ENCODE measurements around the gene CLMN.
A peak's percentile ranks its signal among the peaks of the same experiment; 100 is the strongest.

The CLMN gene

GRCh38 chr14:95321693-95322455 lies 2.2 kb upstream of the CLMN start:
- Histone ChIP-seq H3K27me3 (ENCODE audit: control insufficient read depth in 1 of 2, insufficient read depth in 2 of 2, low read length in 2 of 2) (no peaks in the 10 kb centered on the region), H3K9ac (ENCODE audit: low read depth in 1 of 2, low read length in 2 of 2) (no peak overlapping the region), H3K27ac (ENCODE audit: low read depth, low read length) (no peak overlapping the region)

GRCh38 chr14:95320955-95321600 lies 1.4 kb upstream of the CLMN start:
- no peaks in the 10 kb centered on the region for H3K27me3 ChIP-seq (ENCODE audit: control insufficient read depth in 1 of 2, insufficient read depth in 2 of 2, low read length in 2 of 2)
- H3K9me3 ChIP-seq (ENCODE audit: control insufficient read depth in 1 of 2, low read length in 2 of 2), result no peaks in the 10 kb centered on the region
- H3K27ac ChIP-seq (ENCODE audit: low read depth, low read length), result no peak overlapping the region
- H3K9ac ChIP-seq (ENCODE audit: low read depth in 1 of 2, low read length in 2 of 2), result no peak overlapping the region
- H3K36me3 ChIP-seq (ENCODE audit: control insufficient read depth in 1 of 2, insufficient read depth in 2 of 2, low read length in 2 of 2), result no peaks in the 10 kb centered on the region
- no peak overlapping the region for H3K4me3 ChIP-seq (ENCODE audit: low read depth in 1 of 2, low read length in 2 of 2)
- H3K4me1 ChIP-seq (ENCODE audit: control insufficient read depth in 1 of 2, insufficient read depth in 2 of 2, low read length in 2 of 2), result peaks cover 0 to 17% of the 10 kb centered on the region in 2 donors

More at GRCh38 chr14:95321693-95322455, 2.2 kb upstream of the CLMN start:
- no peaks in the 10 kb centered on the region for H3K36me3 ChIP-seq (ENCODE audit: control insufficient read depth in 1 of 2, insufficient read depth in 2 of 2, low read length in 2 of 2)
- peaks cover 4 to 17% of the 10 kb centered on the region in 2 donors for H3K4me1 ChIP-seq (ENCODE audit: control insufficient read depth in 1 of 2, insufficient read depth in 2 of 2, low read length in 2 of 2)
- no peak overlapping the region for H3K4me3 ChIP-seq (ENCODE audit: low read depth in 1 of 2, low read length in 2 of 2)
- no peaks in the 10 kb centered on the region for H3K9me3 ChIP-seq (ENCODE audit: control insufficient read depth in 1 of 2, low read length in 2 of 2)

- H3K9me3 ChIP-seq (ENCODE audit: control insufficient read depth in 1 of 2, low read length in 2 of 2), result no peaks in the 10 kb centered on the region
- H3K9ac ChIP-seq (ENCODE audit: low read depth in 1 of 2, low read length in 2 of 2), result peak overlapping the region; percentile 27 to 44
- H3K27ac ChIP-seq (ENCODE audit: low read depth, low read length), result no peak overlapping the region
- H3K27me3 ChIP-seq (ENCODE audit: control insufficient read depth in 1 of 2, insufficient read depth in 2 of 2, low read length in 2 of 2), result no peaks in the 10 kb centered on the region
- H3K4me3 ChIP-seq (ENCODE audit: low read depth in 1 of 2, low read length in 2 of 2), result peak overlapping the region; percentile 46 to 49
- no peaks in the 10 kb centered on the region for H3K36me3 ChIP-seq (ENCODE audit: control insufficient read depth in 1 of 2, insufficient read depth in 2 of 2, low read length in 2 of 2)
- H3K4me1 ChIP-seq (ENCODE audit: control insufficient read depth in 1 of 2, insufficient read depth in 2 of 2, low read length in 2 of 2), result peaks cover 0 to 25% of the 10 kb centered on the region in 2 donors
These were observed 579 bp upstream of the CLMN start for GRCh38 chr14:95320078-95320895.

- peak overlapping the region; percentile 63 to 69 for H3K9ac ChIP-seq (ENCODE audit: low read depth in 1 of 2, low read length in 2 of 2)
- peak overlapping the region; percentile 77 for H3K4me3 ChIP-seq (ENCODE audit: low read depth in 1 of 2, low read length in 2 of 2)
- no peaks in the 10 kb centered on the region for H3K27me3 ChIP-seq (ENCODE audit: control insufficient read depth in 1 of 2, insufficient read depth in 2 of 2, low read length in 2 of 2)
- peak overlapping the region; percentile 67 for H3K27ac ChIP-seq (ENCODE audit: low read depth, low read length)
- H3K9me3 ChIP-seq (ENCODE audit: control insufficient read depth in 1 of 2, low read length in 2 of 2), result no peaks in the 10 kb centered on the region
- H3K4me1 ChIP-seq (ENCODE audit: control insufficient read depth in 1 of 2, insufficient read depth in 2 of 2, low read length in 2 of 2), result peaks cover 9 to 40% of the 10 kb centered on the region in 2 donors
- no peaks in the 10 kb centered on the region for H3K36me3 ChIP-seq (ENCODE audit: control insufficient read depth in 1 of 2, insufficient read depth in 2 of 2, low read length in 2 of 2)
These were observed 1.1 kb downstream of the CLMN start for GRCh38 chr14:95318399-95319311.

GRCh38 chr14:95317817-95318343 lies 1.8 kb downstream of the CLMN start:
- no peak overlapping the region for H3K27ac ChIP-seq (ENCODE audit: low read depth, low read length)
- peak overlapping the region; percentile 77 for H3K4me3 ChIP-seq (ENCODE audit: low read depth in 1 of 2, low read length in 2 of 2)
- H3K9me3 ChIP-seq (ENCODE audit: control insufficient read depth in 1 of 2, low read length in 2 of 2), result no peaks in the 10 kb centered on the region
- no peaks in the 10 kb centered on the region for H3K27me3 ChIP-seq (ENCODE audit: control insufficient read depth in 1 of 2, insufficient read depth in 2 of 2, low read length in 2 of 2)
- no peak overlapping the region for H3K9ac ChIP-seq (ENCODE audit: low read depth in 1 of 2, low read length in 2 of 2)
- peaks cover 13 to 46% of the 10 kb centered on the region in 2 donors for H3K4me1 ChIP-seq (ENCODE audit: control insufficient read depth in 1 of 2, insufficient read depth in 2 of 2, low read length in 2 of 2)
- H3K36me3 ChIP-seq (ENCODE audit: control insufficient read depth in 1 of 2, insufficient read depth in 2 of 2, low read length in 2 of 2), result no peaks in the 10 kb centered on the region

GRCh38 chr14:95316821-95317220 lies 2.9 kb downstream of the CLMN start:
- no peak overlapping the region for H3K9ac ChIP-seq (ENCODE audit: low read depth in 1 of 2, low read length in 2 of 2)
- H3K4me3 ChIP-seq (ENCODE audit: low read depth in 1 of 2, low read length in 2 of 2), result no peak overlapping the region
- no peaks in the 10 kb centered on the region for H3K27me3 ChIP-seq (ENCODE audit: control insufficient read depth in 1 of 2, insufficient read depth in 2 of 2, low read length in 2 of 2)
- H3K27ac ChIP-seq (ENCODE audit: low read depth, low read length), result no peak overlapping the region
- H3K4me1 ChIP-seq (ENCODE audit: control insufficient read depth in 1 of 2, insufficient read depth in 2 of 2, low read length in 2 of 2), result peaks cover 13 to 41% of the 10 kb centered on the region in 2 donors
- no peaks in the 10 kb centered on the region for H3K36me3 ChIP-seq (ENCODE audit: control insufficient read depth in 1 of 2, insufficient read depth in 2 of 2, low read length in 2 of 2)
- no peaks in the 10 kb centered on the region for H3K9me3 ChIP-seq (ENCODE audit: control insufficient read depth in 1 of 2, low read length in 2 of 2)

GRCh38 chr14:95315579-95315978 lies 4.1 kb downstream of the CLMN start:
- Histone ChIP-seq H3K4me1 (ENCODE audit: control insufficient read depth in 1 of 2, insufficient read depth in 2 of 2, low read length in 2 of 2) (peaks cover 18 to 39% of the 10 kb centered on the region in 2 donors), H3K27ac (ENCODE audit: low read depth, low read length) (no peak overlapping the region), H3K9me3 (ENCODE audit: control insufficient read depth in 1 of 2, low read length in 2 of 2) (no peaks in the 10 kb centered on the region), H3K36me3 (ENCODE audit: control insufficient read depth in 1 of 2, insufficient read depth in 2 of 2, low read length in 2 of 2) (no peaks in the 10 kb centered on the region), H3K9ac (ENCODE audit: low read depth in 1 of 2, low read length in 2 of 2) (no peak overlapping the region), H3K27me3 (ENCODE audit: control insufficient read depth in 1 of 2, insufficient read depth in 2 of 2, low read length in 2 of 2) (no peaks in the 10 kb centered on the region), H3K4me3 (ENCODE audit: low read depth in 1 of 2, low read length in 2 of 2) (no peak overlapping the region)

GRCh38 chr14:95315156-95315555 lies 4.6 kb downstream of the CLMN start:
- no peak overlapping the region for H3K9ac ChIP-seq (ENCODE audit: low read depth in 1 of 2, low read length in 2 of 2)
- H3K27me3 ChIP-seq (ENCODE audit: control insufficient read depth in 1 of 2, insufficient read depth in 2 of 2, low read length in 2 of 2), result no peaks in the 10 kb centered on the region
- no peaks in the 10 kb centered on the region for H3K36me3 ChIP-seq (ENCODE audit: control insufficient read depth in 1 of 2, insufficient read depth in 2 of 2, low read length in 2 of 2)
- no peaks in the 10 kb centered on the region for H3K9me3 ChIP-seq (ENCODE audit: control insufficient read depth in 1 of 2, low read length in 2 of 2)
- H3K4me3 ChIP-seq (ENCODE audit: low read depth in 1 of 2, low read length in 2 of 2), result no peak overlapping the region
- peaks cover 22 to 38% of the 10 kb centered on the region in 2 donors for H3K4me1 ChIP-seq (ENCODE audit: control insufficient read depth in 1 of 2, insufficient read depth in 2 of 2, low read length in 2 of 2)
- no peak overlapping the region for H3K27ac ChIP-seq (ENCODE audit: low read depth, low read length)

GRCh38 chr14:95314609-95315008 lies 5.1 kb downstream of the CLMN start:
- peaks cover 24 to 38% of the 10 kb centered on the region in 2 donors for H3K4me1 ChIP-seq (ENCODE audit: control insufficient read depth in 1 of 2, insufficient read depth in 2 of 2, low read length in 2 of 2)

More at GRCh38 chr14:95314609-95315008, 5.1 kb downstream of the CLMN start:
- no peak overlapping the region for H3K4me3 ChIP-seq (ENCODE audit: low read depth in 1 of 2, low read length in 2 of 2)
- H3K9me3 ChIP-seq (ENCODE audit: control insufficient read depth in 1 of 2, low read length in 2 of 2), result no peaks in the 10 kb centered on the region
- H3K36me3 ChIP-seq (ENCODE audit: control insufficient read depth in 1 of 2, insufficient read depth in 2 of 2, low read length in 2 of 2), result no peaks in the 10 kb centered on the region
- H3K27me3 ChIP-seq (ENCODE audit: control insufficient read depth in 1 of 2, insufficient read depth in 2 of 2, low read length in 2 of 2), result no peaks in the 10 kb centered on the region
- H3K9ac ChIP-seq (ENCODE audit: low read depth in 1 of 2, low read length in 2 of 2), result no peak overlapping the region
- H3K27ac ChIP-seq (ENCODE audit: low read depth, low read length), result no peak overlapping the region
